ENCODE data around the gene C2orf49.

The C2orf49 gene

DNA sequence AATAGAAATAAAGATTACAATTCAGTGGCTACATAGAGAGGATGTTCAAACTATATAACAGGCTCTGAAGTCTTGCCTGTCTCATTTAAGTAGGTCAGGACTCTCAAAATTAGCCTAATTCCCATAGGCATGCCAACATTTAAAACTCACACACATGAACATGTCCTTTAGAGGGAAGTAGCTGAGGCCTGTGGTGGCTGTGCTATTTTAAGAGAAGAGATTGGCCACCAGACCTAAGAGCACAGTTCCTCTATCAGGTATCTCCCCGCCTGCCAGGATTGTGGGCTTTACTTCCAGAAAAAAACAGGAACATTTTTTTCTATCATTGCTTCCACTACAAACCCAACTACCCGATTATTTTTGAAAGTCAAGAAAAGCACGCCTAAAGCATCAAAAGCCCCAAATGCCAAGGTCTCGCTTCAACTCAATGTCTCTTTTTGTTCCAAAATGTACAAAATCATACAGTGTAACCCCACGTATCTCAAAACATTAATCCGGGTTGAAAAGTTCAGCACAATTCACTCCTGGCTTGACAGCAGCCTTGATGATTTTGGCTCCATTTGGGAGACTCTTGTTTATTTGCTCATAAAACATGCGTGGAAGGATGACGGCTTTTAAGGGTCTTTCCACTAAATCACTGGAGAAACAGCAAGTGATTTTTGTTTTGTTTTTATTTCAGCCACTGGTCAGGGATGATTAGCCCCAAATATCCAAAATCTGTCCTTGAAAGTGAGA lies 46.3 kb downstream of the C2orf49 start:
- no peak for DNase-seq (ENCODE audit: low spot score)

GRCh38 chr2:105384216-105384615 lies 46.9 kb downstream of the C2orf49 start:
- no peak for DNase-seq (ENCODE audit: low spot score)

GRCh38 chr2:105384861-105385260 lies 47.5 kb downstream of the C2orf49 start:
- DNase-seq (ENCODE audit: low spot score), result no peak

DNA sequence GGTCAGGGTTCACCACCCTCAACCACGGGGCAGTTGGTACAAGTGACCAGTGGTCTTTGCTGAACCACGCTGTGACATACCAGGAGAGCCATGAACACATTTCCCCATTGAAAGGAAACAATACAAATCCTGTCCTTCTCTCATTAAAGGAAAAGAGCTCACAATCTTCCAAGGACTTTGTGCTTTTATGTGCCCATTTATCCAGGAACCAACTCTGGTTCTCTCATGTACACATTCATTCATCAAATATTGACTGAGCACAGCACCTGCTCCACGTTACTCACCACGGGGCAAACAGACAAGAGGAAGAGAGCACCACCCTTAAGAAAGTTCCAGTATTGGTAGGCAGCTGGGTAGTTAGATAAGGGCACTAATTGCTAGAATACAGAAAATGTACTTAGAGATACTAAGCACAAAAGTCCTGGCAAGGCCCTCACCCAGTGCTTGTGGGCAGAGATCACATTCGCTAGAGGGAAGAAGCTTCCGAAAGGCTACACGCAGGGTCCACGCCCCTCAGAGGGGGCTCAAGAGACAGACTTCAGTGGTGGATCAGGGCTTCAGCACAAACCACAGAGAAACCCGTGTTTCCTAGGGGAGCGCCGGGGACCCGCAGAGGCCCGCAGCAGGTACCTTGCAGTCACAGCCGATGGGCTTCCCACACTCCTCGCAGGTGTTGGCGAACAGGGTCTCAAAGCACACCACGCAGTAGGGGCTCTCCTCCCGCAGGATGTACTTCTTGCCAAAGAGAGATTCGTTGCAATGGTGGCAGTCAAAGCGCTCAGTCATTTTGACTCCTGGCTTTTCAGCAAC lies 48.6 kb downstream of the C2orf49 start:
- DNase-seq (ENCODE audit: low spot score), result no peak

- DNase-seq (ENCODE audit: low spot score), result no peak
These were observed 49.9 kb downstream of the C2orf49 start for GRCh38 chr2:105387225-105387624.

- DNase-seq (ENCODE audit: low spot score), result peak; percentile 72
These were observed 51.6 kb downstream of the C2orf49 start for GRCh38 chr2:105388971-105389381.

- DNase-seq (ENCODE audit: low spot score), result no peak
These were observed 53.1 kb downstream of the C2orf49 start for GRCh38 chr2:105390454-105390853.

DNA sequence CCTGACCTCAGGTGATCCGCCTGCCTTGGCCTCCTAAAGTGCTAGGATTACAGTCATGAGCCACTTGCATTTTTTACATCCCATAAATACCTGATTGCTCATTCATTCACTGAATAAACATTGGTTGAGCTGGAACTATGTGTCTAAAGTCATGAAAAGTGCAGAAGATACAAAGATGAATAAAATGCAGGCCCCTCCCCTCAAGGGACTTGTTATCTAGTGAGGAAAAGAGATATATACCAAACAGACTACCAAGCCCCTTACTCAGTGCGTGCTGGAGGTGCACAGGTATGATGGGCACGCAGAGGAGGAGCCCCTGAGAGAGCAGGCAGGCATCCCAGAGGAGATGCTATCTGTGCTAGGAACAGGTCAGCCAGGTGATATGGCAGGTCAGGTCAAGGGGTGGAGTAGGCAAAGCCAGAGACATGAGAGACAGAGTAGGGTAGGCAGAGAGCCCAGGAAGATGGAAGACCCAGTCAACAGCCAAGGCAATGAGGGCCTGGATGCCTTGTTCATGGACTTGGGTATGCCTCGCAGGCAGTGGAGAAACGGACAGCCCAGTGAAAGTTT lies 53.8 kb downstream of the C2orf49 start:
- no peak for DNase-seq (ENCODE audit: low spot score)

GRCh38 chr2:105391763-105392662 lies 54.7 kb downstream of the C2orf49 start:
- DNase-seq (ENCODE audit: low spot score), result no peak

- DNase-seq (ENCODE audit: low spot score), result peak; percentile 62
These were observed 56.2 kb downstream of the C2orf49 start for GRCh38 chr2:105393373-105394055.

GRCh38 chr2:105394951-105395611 lies 57.7 kb downstream of the C2orf49 start:
- no peak for DNase-seq (ENCODE audit: low spot score)

DNA sequence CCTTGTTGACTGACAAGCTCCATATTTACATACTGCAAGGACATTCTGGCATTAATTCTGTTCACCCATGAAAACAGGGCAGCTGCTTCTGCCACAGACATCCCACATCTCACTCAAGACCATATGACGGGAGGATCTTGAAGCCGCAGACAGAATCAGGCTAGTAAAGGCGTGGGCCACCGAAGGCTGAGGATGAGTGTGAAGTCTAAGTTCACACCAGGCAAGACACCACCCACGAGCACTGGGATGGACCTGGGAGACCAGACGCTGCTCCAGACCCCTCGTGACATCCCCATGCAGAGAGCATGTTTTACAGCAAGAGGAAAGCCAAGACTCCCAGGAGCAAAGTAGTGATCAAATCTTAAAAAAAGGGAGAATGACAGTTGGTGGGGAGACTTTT lies 58.4 kb downstream of the C2orf49 start:
- DNase-seq (ENCODE audit: low spot score), result no peak

DNA sequence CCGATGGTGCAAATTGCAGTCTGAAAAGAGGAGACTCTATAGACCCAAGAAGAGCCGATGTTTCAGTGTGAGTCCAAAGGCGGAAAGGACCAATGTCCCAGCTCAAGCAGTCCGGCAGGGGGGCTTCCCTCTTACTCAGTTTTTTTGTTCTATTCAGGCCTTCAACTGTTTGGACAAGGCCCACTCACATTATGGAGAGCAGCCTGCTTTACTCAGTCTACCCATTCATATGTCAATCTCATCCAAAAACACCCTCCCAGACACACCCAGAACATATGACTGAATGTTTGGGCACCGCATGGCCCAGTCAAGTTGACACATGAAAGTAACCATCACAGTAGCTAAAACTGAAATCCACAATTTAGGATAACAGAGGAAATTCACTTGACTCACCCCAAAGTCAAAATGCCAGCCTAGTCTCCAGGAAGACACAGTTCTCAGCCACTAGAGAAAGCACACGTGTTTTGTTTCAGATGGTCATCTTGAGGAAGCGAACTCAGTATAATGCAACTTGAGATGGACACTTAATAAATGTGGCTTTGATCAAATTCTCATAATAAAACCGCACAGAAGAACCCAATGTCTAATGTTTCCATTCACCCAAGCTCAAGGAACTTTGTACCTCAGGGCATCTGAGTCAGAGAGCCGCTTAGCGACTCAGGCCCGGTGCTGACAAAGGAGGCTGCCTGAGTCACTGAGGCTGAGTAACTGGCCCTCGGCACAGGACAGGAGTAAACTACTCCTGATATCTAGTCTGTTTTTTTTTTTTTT lies 59.1 kb downstream of the C2orf49 start:
- peak; percentile 82 for DNase-seq (ENCODE audit: low spot score)

- DNase-seq (ENCODE audit: low spot score), result no peak
These were observed 59.8 kb downstream of the C2orf49 start for GRCh38 chr2:105397025-105397722.

DNA sequence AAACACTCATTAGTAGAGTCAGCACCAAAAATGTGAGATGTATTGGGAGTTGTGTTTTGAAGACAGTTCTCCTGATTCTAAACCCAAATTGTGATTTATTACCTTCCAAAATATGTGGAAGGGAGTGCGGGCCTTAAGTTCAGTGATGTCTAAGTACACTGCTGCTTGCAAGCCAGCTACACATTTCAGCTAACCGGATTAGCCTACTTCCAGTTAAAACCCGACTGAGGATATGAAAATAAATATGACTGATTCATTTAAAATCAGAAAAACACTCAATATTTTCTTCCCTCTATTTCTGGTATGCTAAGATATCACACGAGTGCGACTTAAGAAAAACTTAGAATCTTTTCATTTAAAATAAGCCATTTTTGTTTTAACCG lies 60.6 kb downstream of the C2orf49 start:
- no peak for DNase-seq (ENCODE audit: low spot score)

GRCh38 chr2:105398336-105399206 lies 61.2 kb downstream of the C2orf49 start, which contains the start of gene FHL2:
Gene FHL2, minus strand, starts transcription at chr2:105399051. Its CDS starts 12,535 bp downstream, at chr2:105386516.
- DNase-seq (ENCODE audit: low spot score), result peak; percentile 90

Measured in GM03348 (cell line).